GM18502 (cell line): ENCODE measurements around the gene BOC.

ENCODE experiments used
- ATAC-seq: cut with Tn5 transposase; IDR thresholded peaks from one replicate; pipeline ENCODE4 v1.9.1; 2021; ENCODE audit warnings: mild to moderate bottlenecking; ENCODE audit not compliant: unreplicated experiment, poor library complexity

Gene BOC

DNA sequence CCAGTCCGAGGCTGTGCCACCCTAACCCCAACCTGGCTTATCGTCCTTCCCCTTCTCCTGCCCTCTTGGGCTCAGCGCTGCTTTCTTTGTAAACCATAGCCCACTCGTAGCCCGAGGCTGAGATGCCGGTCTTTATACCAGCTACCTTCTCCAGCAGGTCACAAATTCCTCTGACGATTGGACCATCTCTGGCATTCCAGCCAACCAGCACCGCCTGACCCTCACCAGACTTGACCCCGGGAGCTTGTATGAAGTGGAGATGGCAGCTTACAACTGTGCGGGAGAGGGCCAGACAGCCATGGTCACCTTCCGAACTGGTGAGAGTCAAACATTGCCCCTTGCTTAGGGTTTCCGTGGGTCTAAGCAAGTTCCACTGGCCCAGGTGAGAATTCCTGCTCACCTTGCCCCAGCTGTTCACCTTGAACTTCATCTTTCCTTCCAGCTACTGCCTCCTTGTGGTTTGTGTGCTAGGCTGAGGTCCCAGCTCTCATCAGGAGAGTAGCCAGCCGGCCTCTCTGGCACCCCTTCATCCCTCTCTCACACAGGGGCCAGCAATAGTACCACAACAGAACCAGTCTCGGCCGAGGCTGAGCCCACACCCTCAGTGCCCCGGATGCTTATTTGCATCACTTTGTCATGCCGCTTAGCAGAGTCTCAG is 66.7 kb downstream of the BOC start:
- no peak for ATAC-seq

DNA sequence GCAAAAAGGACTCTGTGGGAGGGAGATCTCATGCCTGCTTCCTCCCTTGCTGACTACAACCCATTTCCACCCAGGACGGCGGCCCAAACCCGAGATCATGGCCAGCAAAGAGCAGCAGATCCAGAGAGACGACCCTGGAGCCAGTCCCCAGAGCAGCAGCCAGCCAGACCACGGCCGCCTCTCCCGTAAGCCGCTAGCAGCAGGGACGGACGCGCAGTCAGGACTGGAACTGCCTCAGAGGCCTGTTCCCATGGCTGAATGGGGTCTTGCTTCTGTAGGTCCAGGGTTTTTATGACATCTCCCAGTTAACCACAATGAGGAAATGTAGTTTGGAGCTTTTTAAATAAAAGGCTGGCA is 67.2 kb downstream of the BOC start:
- no peak for ATAC-seq

DNA sequence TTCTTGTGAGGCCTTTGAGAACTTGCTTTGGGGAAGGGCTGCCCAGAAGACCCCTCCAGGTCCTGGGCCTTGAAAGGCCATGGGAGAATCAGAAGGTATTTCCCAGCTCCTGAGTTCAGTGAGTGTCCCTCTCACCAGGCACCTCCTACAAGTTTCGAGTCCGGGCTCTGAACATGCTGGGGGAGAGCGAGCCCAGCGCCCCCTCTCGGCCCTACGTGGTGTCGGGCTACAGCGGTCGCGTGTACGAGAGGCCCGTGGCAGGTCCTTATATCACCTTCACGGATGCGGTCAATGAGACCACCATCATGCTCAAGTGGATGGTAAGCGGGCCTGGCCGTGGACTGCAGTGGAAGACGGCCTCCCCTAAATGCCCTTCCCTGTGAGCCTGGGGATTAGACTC is 68.3 kb downstream of the BOC start:
- ATAC-seq: no peak

DNA sequence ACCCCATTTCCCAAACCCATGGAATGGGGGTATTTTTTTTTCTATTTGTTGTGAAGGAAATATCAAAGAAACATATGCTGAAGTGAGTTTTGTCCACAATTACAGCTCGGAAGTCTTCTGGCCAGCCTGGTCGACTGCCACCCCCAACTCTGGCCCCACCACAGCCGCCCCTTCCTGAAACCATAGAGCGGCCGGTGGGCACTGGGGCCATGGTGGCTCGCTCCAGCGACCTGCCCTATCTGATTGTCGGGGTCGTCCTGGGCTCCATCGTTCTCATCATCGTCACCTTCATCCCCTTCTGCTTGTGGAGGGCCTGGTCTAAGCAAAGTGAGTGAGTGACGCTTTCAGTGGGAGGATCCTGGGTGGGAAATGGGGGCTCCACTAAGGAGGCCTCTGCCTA is 71.9 kb downstream of the BOC start:
- ATAC-seq: no peak

DNA sequence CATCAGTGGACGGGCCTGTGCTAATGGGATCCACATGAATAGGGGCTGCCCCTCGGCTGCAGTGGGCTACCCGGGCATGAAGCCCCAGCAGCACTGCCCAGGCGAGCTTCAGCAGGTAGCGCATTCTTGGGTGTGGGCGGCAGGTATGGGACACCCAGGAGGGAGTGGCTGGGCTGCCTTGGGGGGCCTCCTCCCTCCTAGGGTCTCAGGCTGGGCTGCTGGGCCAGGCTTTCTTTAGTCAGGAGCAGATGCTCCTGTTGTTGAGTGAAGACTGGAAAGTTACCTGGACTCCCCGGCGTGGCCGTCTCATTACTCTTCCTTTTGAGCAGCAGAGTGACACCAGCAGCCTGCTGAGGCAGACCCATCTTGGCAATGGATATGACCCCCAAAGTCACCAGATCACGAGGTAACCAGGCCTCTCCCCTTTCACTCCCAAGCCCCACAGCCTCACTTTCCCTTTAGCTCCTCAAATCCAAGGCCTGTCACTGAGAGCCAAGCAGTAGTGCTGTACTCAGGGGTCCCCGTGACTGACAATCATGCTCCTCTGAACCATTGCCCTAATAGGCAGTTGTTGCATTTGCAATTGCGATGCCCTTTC is 73.2 kb downstream of the BOC start:
- ATAC-seq: no peak

DNA sequence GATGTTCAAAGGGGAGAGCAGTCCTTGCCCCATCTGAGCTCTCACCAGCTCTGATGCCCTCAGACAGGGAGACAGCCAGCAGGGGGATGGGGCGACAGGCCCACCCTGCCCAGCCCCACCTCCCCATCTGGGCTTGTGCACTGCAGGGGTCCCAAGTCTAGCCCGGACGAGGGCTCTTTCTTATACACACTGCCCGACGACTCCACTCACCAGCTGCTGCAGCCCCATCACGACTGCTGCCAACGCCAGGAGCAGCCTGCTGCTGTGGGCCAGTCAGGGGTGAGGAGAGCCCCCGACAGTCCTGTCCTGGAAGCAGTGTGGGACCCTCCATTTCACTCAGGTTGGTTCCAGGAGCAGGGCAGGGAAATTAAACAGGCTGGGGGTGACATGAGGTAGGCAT is 73.9 kb downstream of the BOC start:
- ATAC-seq: no peak

DNA sequence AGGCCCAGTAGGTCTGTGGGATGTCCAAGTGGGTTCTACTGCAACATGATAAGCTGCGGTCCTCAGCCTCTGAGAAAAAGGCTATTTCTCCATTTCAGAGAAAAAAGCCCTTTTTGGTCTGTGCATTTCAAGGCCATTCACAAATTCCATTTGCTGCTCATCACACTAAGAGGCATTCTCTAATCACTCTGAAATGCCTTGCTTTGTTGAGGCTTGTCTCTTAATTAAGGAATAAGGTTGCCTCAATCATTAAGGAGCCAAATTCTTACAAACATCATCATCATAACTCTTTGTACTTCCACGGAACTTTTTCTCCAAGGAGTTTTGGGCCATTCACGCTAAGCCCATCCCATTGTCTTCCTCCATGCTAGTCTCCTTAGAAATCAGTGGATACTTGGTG is 74.4 kb downstream of the BOC start:
- no peak for ATAC-seq

DNA sequence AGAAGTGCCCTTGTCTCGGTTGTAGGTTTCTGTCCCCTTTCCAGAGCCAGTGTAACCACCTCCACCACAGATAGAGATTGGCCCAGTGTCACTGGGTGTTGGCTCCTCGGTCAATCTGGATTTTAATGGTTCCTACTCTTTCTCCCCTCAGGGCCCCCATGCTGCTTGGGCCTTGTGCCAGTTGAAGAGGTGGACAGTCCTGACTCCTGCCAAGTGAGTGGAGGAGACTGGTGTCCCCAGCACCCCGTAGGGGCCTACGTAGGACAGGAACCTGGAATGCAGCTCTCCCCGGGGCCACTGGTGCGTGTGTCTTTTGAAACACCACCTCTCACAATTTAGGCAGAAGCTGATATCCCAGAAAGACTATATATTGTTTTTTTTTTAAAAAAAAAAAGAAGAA is 75.2 kb downstream of the BOC start:
- no peak for ATAC-seq

DNA sequence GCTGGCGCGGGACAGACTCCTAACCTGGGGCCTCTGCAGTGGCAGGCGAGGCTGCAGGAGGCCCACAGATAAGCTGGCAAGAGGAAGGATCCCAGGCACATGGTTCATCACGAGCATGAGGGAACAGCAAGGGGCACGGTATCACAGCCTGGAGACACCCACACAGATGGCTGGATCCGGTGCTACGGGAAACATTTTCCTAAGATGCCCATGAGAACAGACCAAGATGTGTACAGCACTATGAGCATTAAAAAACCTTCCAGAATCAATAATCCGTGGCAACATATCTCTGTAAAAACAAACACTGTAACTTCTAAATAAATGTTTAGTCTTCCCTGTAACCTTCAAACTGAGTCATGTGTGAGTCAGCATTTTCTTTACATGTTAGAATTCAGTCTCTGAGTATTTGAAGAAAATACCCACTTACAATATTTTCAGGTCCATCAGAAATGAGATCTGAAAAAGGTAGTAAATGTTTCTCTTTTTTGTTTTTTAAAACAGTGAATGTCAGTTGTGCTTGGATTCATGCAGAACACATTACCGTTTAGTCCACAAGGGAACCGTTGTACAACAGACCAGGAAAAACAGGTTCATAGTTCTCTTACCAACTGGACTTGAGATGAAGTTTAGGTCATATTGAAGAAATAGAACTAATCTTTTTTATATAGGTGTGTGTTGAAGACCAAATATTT is 75.9 kb downstream of the BOC start:
- no peak for ATAC-seq

DNA sequence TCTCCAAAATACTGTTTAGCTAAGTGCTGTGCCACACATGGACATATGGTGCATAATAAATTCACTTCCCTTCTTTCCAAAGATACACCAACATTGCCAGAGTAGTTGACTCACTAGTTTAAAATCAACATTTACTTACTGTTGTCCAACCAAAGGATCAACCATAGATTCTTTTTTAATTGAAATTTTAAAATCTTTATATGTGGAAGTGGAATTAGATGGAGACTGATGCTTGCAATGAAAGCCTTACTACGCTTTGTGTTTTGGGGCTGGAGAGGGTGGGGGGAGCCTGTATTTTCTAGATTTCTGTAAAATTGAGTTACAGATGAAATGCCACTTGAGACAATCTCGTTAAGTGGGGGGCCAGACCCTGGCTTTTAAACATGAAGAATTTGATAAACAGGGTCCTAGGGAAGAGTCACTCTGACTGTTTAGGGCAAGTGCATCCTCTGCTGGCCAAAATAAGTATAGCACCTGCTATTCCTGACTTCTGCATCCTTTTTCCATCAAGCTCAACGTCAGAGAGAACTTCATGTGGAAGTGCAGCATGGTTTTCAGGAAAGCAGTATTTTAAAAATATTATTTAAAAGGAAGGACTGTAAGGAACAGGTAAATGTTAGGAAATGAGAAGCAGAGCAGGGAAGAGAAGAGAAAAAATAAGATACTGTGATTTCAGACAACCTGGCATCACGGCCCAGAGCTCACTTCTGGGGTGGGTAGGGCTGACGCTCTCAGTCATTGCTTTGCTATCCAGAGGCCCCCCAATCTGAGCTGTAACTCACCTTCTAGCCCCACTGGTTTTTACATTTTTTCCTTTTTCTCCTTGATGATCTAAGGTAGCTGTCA is 76.7 kb downstream of the BOC start:
- no peak for ATAC-seq

DNA sequence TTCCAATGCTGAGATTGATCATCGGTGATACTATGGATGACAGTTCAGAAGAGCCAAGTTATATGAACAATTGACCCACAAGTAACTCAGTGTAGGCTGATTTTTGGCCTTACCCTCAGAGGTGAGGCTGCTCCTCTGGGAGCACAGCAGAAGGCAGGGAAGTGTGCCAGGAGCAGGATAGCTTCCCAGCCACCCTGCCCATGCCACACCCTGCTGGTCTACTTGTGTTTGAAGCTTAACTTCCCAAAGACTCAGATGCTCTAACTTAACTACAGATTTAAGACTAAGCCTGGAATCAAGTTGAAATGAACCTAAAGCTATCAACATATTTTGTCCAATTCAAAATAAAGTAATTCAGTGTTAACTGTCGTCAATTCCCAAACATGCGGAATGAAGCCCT is 77.5 kb downstream of the BOC start:
- no peak for ATAC-seq

DNA sequence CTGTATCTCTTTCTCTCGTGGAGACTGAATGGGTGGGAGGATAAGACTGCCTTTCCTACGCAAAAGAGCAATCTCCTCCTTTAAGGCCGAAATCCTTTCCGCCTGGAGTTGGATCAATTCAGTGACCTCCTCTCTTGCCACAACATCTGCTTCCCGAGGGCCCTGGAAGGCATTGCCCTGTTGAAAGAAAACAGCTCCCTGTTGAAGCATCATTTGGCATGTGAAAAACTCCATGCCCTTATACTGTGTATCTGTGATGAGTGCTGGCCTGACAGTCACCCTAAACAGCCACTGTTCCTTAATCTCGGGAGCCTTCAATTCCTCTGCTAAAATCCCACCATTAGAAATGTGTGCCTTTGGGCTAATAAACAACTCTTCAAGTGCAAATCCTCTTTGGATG is 80.2 kb downstream of the BOC start:
- no peak for ATAC-seq

DNA sequence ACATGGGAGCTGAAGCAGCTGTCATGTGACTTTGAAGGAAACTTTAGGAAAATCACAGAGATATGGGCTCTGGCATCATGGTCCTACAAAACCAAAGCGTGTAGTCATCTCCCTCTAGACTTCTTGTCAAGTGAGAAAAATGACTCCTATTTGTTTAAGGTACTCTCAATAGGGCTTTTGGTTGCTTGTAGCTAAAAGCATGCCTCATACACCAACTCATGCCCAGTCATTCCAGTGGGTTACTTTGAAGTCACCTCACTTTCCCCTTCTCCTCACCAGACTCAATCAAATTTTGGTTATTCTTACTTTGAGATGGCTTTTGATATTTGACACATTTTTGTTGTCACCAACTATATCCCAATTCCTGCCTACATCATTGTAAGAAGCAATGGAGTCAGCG is 81.6 kb downstream of the BOC start:
- ATAC-seq: no peak

DNA sequence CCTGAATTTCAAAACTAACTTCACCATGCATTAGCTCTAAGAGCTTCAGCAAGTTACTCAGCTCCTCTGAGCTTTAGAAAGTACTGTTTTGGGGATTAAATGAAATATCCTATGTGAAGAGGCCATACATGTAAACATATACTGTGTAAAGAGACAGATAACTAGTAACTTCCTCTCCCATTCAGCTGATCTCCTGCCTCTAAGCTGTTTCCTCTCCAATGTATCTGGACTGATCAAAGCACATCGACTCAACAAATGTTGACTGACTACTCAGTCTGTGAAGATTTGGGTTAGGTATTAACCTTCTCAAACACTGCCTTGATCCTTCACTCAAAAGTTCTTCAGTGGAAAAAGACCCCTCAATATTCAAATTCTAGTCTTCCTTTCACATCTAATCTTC is 82.0 kb downstream of the BOC start:
- no peak for ATAC-seq

DNA sequence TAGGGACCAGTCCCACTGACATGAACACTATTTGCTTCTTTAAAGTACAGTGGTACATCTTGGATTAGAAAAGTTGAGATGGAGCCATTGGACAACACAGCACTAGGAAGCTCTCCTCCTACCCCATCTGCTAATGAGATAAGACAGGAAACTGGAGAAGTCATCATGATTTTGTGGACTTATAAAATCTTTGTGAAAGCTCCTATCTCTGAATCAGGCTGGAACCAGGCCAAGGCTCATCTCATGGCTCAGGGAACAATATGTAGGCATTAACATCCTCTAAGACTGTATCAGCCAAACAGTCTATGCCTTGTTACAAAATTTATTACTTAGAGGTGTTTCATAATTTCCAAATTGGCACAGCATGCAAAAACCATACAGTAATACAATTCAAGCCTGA is 84.1 kb downstream of the BOC start:
- ATAC-seq: no peak

DNA sequence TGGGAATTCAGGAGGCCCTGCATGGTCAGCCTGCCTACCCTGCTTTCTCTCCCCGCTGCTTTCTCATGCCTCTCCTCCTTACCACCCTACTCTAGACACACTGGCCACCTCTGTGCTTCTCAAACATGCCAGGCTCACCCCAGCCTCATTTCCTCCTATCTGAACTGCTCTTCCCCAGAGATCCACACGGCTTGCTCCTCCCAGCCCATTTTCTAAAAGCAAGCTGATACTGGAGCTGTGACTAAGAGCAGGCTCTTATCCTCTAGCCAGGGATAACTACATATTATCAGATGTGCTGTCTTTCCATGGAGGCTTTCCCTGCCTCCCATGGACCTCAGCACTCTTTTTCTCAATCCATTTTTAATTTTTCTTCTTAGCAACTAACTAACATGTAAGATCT is 85.9 kb downstream of the BOC start:
- no peak for ATAC-seq

DNA sequence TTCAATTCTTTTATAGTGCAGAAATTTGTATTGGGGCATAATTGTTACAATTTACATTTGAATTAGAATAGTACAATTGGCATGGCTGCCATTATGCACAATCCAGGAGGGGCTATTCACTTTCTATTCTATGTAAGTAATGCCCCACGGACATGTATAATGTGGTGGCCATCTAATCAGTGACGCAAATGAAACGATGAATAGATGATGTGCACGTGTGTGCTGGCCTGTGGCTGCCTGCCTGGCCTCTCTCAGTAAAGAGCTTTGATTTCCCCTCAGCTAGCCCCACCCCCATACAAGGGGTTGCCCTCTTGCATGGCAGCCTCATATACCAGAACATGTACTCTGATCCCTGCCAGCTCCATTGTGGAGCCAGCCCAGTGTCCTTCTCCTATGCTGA is 86.5 kb downstream of the BOC start:
- no peak for ATAC-seq

DNA sequence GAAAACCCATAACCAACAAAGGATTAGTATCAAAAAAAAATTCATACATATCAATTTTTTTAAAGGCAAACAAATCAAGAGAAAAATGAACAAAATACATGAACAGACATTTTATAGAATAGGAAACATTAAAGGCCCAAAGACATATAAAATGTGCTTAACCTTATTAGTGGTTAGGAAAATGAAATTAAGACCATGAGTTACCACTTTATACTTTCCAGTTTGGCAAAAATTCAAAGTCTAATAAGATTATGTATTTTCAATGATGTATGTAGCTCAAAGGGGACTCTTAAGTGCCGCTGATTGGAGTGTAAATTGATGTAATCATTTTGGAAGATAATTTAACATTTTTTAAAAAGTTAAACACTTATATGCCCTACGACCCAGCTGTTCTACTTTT is 89.2 kb downstream of the BOC start:
- no peak for ATAC-seq

DNA sequence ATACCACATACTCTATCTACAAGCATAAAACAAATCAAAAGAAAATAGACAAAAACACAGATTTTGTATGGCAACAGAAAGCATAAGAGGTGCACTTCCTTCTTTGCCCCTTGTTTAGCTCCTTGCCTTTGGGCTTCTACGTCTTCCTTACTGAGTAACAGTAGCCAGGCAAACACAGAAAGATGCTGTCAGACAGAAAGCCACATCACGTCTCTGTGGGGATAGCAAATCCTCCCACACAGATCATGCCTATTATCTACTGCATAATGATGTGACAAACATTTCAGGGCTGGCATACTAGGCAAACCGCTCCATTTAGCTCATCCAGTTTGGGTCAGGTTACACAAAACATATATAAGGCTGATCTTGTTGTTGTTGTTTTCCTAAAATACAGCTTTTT is 92.7 kb downstream of the BOC start:
- ATAC-seq: no peak

DNA sequence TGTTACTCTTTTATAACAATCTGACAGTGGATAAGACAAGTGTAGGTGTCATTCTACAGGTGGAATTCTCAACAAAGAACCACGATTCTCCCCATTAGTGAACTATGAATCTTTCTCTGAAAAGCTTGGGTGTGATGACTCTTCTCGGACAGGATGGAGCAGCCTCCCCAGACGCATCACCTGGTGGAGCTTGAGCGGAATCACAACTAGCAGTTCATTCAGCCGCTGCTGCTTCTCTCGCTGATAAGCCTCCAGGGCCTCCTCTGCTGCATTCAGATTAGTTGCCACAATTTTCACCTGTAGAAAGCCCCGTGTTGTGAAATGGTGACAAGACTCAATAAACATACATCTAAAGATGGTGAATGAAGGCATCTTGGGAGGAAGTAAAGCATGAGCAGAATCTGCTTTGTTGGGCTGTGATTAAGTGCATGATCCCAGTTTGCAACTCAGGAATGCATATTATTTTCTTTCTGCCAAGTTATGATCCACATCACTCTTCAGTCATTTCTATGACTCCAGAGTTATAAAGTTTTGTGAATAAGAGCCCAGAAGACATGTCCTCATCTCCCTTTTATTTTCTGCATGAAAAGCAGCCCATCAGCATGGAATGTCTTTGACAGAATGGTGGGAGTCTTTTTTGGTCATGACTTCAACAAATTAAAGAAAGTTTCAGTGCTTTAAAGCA is 93.6 kb downstream of the BOC start:
- no peak for ATAC-seq

DNA sequence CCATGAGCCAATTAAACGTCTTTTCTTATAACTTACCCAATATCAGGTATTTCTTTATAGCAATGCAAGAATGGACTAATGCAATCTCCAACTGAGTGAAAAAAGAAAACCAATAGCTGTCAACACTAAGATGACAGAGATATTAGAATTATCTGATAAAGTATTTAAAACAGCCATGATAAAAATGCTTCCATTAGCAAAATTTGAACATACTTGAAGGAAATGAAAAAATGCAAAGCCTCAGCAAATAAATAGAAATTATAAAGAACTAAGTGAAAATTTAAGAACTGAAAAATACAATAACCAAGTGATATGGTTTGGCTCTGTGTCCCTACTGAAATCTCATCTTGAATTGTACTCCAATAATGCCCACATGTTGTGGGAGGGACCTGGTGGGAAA is 99.6 kb downstream of the BOC start:
- no peak for ATAC-seq
